T-helper 1 cell treated with Interleukin-12 subunit alpha and Interleukin-12 subunit beta and Interleukin-4 antibody, amounts not matched to agents 30 ng/mL and 1 ng/mL, for 36 hours (primary cell): Measurements from ENCODE around the gene TXN2. TPM values are rescaled to one million over a fixed set of nuclear protein-coding genes. Genes with fewer than 3 reads are reported as not detected.
"Not testable (repeated sequence)": the region's sequence is repeated elsewhere in the genome, so short reads cannot be mapped to it uniquely, and the experiment has no call there.

Source experiments
- intact Hi-C: fragments of 100-400 bp; cut with micrococcal nuclease; formaldehyde crosslinking; loops from one replicate; pipeline ENCODE4 v1.15.1; 2024
- total RNA-seq: library from RNA; stranded (reverse); gene quantifications from 2 replicates; pipeline ENCODE4 v1.2.3, GENCODE V29; 2022

The TXN2 gene, protein sequence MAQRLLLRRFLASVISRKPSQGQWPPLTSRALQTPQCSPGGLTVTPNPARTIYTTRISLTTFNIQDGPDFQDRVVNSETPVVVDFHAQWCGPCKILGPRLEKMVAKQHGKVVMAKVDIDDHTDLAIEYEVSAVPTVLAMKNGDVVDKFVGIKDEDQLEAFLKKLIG
- total RNA-seq, result 67.3 and 67.6 TPM in 2 replicates

DNA sequence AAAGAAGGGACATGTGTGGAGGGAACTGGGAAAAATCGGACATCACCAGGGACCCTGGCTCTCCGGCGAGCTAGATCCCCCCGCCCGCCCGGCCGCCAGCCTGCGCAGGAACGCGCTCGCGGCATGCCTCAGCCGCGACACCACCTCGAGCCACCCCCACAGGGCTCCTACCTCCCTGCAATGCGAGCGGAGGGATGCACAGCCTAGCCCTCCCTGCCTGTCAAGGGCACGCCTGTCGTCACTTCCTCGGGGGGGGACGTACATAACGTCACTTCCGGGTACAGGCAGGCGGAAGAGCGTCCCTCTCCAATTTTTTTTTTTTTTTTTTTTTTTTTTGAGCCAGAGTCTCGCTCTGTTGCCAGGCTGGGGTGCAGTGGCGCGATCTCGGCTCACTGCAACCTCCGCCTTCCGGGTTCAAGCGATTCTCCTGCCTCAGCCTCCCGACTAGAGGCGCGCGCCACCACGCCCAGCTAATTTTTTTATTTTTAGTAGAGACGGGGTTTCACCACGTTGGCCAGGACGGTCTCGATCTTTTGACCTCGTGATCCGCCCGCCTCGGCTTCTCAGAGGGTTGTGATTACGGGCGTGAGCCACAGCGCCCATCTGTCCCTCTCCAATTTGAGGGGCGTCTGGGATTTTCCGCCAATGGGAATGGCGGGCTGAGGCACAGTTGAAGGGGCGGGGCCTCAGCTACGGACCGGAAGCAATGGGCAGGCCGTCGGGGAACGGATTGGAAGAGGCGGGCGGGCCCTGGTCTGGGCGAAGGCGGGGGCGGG lies at the start of gene TXN2:
Gene TXN2, minus strand, starts transcription at position 248 of the 776 bp plus-strand sequence. CDS start 803 bp downstream, outside the sequence.
- intact Hi-C loops, result loop anchor here (1.0 to 2.0 kb wide), 8 partner anchors 26 to 325 kb away; partner anchors contain the start of genes APOL2, EIF3D and FOXRED2

DNA sequence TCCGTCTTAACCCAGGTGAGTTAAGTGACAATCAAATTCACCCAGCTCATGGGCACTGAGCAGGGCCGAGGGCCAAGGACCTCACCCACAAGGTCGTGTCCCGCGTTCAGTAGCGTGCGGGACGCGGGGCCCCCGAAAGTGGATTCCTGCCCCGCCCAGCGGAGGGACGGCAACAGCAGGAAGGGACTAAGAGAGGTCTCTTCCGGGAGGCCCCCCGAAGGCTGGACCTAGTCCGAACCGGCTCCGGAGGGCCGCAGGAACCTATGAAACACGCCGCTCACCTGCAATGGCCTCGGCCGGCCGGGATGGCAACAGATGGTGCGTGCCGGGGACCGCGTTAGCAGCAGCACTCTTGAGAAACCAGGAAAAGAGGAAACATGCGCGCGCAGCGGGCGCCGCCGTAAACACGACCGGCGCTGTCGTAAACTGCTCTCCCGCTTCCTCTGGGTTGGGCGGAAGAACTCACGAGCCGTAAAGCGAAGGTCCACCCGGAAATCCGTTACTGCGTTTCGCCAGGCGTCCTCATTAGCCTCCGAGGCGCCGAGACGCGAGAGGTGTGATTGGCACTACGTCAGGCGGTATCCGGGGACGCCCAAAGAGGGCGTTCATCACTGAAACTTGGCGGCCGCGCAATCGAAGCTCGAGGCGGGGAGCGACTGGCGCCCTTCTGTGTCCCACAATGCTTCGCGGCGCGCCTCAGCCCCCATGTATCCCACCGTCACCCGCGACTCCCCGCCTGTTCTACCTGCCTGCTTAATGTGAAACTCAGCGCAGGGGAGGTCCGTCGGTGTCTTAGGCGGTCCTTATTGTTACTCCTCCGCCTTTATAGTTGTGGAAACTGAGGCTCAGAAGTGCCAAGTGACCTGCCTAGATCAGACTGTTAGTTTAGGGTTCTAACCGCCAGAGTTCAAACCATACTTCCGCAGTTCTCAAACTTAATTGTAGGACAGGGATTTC lies 47.6 kb upstream of the TXN2 start, which contains the start of gene EIF3D:
Gene EIF3D, minus strand, starts transcription at position 372 of the 957 bp plus-strand sequence. CDS start 3,045 bp downstream, outside the sequence.
- intact Hi-C loops, result loop anchor here (1.0 to 5.0 kb wide), 12 partner anchors 22 to 1320 kb away; partner anchors contain the start of genes APOL2, EIF3L, FOXRED2 and GGA1

DNA sequence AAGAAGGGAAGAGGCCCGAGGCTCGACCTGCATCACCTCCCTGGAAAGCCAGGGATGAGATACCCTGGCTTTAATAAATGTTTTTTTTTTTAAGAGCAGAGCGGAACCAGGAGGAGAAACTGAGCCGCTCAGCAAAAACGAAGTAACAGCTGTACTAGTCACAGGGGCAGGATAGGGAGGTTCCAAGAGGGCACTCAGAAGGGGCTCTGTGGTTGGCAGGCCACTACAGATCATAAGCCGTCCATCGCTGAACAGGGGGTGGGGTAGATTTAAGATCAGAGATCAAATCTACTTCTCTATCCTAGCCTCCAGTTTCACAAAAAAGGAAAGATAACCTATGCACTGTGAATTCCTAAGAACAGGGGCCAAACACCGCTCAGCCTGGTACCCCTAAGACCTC lies 46.9 kb upstream of the TXN2 start:
- intact Hi-C loops, result loop anchor here (2.0 to 5.0 kb wide), 4 partner anchors 196 to 1320 kb away; partner anchors contain the start of gene EIF3L

DNA sequence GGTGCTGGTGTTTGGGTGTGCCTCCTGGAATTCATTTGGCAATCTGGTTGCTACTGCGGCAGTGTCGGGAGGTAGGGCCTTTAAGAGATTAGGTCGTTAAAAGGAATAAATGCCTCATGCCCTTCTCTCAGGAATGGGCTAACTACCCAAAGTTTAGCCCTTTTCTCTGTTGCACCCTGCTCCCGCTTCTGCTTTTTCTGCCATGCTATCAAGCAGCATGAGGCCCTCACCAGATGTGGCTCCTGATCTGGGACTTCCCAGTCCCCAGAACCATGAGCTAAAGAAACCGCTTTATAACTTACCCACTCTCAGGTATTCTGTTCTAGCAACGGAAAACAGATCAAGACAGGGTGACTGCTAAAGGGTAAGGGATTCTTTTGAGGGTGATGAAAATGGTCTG lies 41.2 kb upstream of the TXN2 start:
- intact Hi-C loops, result no loop called here

DNA sequence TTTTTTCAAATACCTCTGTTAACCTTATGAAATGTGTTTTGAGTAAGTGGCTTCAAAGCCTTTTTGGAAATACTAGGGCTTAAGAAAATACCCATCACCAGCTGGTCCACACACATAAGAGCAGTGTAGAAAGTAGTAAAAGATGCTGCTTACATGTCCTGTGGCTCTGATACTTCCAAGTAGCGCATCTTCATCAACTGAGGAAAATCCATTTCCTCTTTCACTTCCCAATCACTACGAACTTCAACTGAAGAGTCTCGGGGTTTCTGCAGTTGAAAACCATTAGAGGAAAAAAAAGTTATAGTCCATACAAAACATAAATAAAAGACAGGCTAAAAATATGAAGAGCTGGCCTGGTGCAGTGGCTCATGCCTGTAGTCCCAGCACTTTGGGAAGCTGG lies 39.0 kb upstream of the TXN2 start:
- intact Hi-C loops, result no loop called here

- intact Hi-C loops, result not testable (repeated sequence)
Observed at GRCh38 chr22:36519906-36520305, 38.5 kb upstream of the TXN2 start.

DNA sequence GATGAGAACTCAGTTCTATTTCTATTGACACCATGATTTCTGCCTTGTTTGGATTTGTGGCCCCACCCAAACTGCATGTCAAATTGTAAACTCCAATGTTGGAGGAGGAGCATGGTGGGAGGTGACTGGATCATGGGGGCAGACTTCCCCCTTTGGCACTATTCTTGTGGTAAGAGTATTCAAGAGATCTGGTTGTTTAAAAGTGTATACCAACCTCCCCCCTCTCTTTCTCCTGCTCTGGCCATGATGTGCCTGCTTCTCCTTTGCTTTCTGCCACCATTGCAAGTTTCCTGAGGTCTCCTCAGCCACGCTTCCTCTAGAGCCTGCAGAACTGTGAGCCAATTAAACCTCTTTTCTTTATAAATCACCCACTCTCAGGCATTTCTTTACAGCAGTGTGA lies 33.3 kb upstream of the TXN2 start:
- intact Hi-C loops, result no loop called here

GRCh38 chr22:36512991-36513390 lies 31.6 kb upstream of the TXN2 start:
- intact Hi-C loops, result no loop called here

GRCh38 chr22:36512333-36512732 lies 30.9 kb upstream of the TXN2 start:
- intact Hi-C loops, result no loop called here

GRCh38 chr22:36510966-36511881 lies 29.8 kb upstream of the TXN2 start:
- intact Hi-C loops, result no loop called here

GRCh38 chr22:36510384-36510783 lies 28.9 kb upstream of the TXN2 start:
- intact Hi-C loops, result no loop called here

GRCh38 chr22:36507518-36508010 lies 26.1 kb upstream of the TXN2 start:
- intact Hi-C loops, result loop anchor here (1.0 kb wide), 2 partner anchors 22 to 26 kb away; partner anchors contain the start of genes EIF3D and TXN2

- intact Hi-C loops, result loop anchor here (1.0 kb wide), 2 partner anchors 22 to 26 kb away; partner anchors contain the start of genes EIF3D and TXN2
Observed at GRCh38 chr22:36506637-36507517, 25.4 kb upstream of the TXN2 start, which contains the start of gene FOXRED2. Gene FOXRED2 (minus strand): TSS chr22:36507040. CDS start chr22:36506422, 618 bp downstream.

DNA sequence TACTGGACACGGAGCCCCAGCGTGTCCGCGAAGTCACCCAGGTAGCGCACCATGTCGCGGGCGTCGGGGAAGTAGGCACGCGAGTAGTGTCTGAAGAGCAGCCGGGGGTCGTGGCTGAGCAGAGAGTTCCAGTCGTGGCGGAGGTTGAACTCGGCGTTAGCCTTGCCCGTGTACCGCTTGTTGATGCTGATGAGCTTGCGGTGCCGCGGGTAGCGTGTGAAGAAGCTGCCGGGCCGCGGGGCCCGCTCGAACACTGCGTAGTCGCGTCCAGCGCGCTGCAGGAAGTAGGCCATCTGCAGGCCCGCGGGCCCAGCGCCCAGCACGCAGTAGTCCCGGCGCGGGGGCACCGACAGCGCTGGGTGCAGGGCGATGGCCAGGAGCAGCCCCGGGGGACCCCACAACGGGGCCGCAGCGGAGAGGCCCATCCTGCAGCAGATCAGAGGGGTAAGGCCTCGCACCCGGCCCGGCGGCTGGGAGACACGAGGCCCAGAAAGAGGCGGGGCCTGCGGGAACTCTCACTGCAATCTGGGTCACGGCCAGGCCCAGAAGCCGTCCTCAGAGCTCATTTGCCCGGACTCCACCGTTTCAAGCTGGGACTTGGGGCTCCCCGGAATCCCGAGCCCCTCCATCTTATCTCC lies 24.7 kb upstream of the TXN2 start:
- intact Hi-C loops, result no loop called here

DNA sequence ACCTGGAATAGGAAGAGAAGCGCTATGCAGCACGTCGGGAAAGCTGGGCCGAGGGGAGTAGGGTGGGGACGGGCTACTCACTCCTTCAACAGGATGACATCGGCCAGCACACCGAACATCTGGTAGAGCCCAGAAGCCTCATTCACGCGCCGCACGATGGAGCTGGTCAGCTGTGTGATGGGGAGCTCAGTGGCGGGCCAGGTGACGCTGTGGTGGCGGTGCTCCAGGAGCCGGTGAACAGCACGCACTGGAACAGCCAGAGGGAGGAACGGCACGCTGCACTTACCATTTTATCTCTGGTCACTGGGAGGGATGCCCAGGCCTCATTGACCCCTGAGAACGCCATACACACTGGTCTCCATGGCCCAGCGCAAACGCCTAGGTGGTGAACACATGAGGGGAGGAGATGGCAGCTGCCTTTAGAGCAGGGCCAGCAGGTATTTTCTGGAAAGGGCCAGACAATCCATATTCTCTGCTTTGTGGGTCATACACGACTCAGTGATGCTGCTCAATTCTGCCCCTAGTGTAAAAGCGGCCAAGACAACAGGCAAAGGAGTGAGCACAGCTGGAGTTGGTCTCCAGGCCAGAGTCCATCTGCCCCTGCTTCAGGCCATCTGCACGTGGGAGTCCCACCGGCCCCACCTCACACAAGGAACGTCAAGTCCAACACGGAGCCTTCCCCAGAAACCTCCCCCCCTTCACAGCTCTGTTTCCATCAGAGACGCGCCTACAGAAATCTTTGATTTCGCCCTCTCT lies 16.6 kb upstream of the TXN2 start:
- intact Hi-C loops, result no loop called here

GRCh38 chr22:36493690-36494110 lies 12.3 kb upstream of the TXN2 start:
- intact Hi-C loops, result no loop called here

DNA sequence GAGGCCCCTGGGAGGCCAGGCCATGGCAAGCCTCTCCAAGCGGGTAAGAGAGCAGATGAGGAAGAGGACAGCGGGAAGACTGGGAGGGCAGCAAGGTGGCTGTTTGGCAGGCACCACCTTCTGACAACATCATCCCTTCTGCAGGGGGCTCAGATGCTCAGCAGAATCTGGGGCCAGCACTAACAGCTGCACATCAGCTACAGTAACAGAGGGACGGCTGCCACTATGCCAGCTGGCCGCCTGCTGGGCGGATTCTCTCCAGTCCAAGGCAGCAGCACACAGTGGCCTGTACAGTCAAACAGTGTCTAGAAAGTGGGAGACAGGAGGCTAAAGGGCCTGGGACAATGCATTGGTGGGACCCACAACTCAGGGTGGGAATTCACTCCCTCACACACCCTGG lies 10.7 kb upstream of the TXN2 start:
- intact Hi-C loops, result no loop called here
